Endothelial cell of umbilical vein (primary cell): ENCODE results near the gene SDCCAG8. TPM values are rescaled to one million over a fixed set of nuclear protein-coding genes. Genes with fewer than 3 reads are reported as not detected.

Experiments used
- BruUV-seq: library from RNA; stranded (reverse); fragments of 400-500 nt; replicated peaks from 2 replicates; lab custom pipeline; 2021; lab: Mats Ljungman, UMichigan
- CTCF ChIA-PET: fragments of 300-600, 350-600 bp; sonication (Branson Sonifier 250); formaldehyde crosslinking; loops from one replicate; lab custom pipeline; 2021; ENCODE audit warnings: antibody characterized with exemption, inconsistent platforms; lab: Charles Lee
- POLR2A ChIA-PET: fragments of 300-600, 350-600 bp; sonication (Branson Sonifier 250); formaldehyde crosslinking; loops from one replicate; lab custom pipeline; 2021; ENCODE audit warnings: antibody characterized with exemption, inconsistent platforms; lab: Charles Lee
- DNase-seq: peaks from one replicate; pipeline ENCODE4 v3.0.0-alpha.2; 2011; ENCODE audit warnings: low read depth, low spot score
- FAIRE-seq: peaks from 2 replicates; lab custom pipeline; 2011; peaks lifted over from hg19 to GRCh38; lab: Jason Lieb, UNC
- H2AFZ ChIP-seq: 2 replicates; pipeline ENCODE4 v1.6.0; 2012; ENCODE audit warnings: low read depth, low read length, control low read depth, inconsistent platforms
- H3K27ac ChIP-seq: 2 replicates; pipeline ENCODE4 v1.5.1; 2011; ENCODE audit warnings: low read depth, mild to moderate bottlenecking, control low read depth, low read length, moderate library complexity; ENCODE audit not compliant: insufficient read depth
- H3K27me3 ChIP-seq, 2 experiments: 2 replicates each; pipeline versions ENCODE4 v1.6.0 to v1.6.1; 2011; ENCODE audit warnings: low read length in 2 of 2, mixed read lengths in 1 of 2; ENCODE audit not compliant: control insufficient read depth in 2 of 2, insufficient read depth in 2 of 2
- H3K36me3 ChIP-seq, 2 experiments: 2 replicates in 1 of 2; 3 replicates in 1 of 2; pipeline ENCODE4 v1.5.1; 2011; ENCODE audit warnings: low read length in 2 of 2, mild to moderate bottlenecking in 1 of 2, moderate library complexity in 1 of 2; ENCODE audit not compliant: control insufficient read depth in 2 of 2, insufficient read depth in 2 of 2; ENCODE audit errors: extremely low read depth in 1 of 2
- H3K4me1 ChIP-seq: 3 replicates; pipeline ENCODE4 v1.5.1; 2011; ENCODE audit warnings: mild to moderate bottlenecking, low read length; ENCODE audit not compliant: control insufficient read depth, insufficient read depth; ENCODE audit errors: extremely low read depth
- H3K4me2 ChIP-seq: 2 replicates; pipeline ENCODE4 v1.6.1; 2011; ENCODE audit warnings: low read length, control low read depth, mixed read lengths; ENCODE audit not compliant: insufficient read depth
- H3K4me3 ChIP-seq, 3 experiments: fragments of 200-600 bp in 1 of 3; sonication (generic), shearing (Covaris generic) in 1 of 3; replicated peaks in 1 of 3; 2 replicates each; pipeline ENCODE4 v1.5.1; 2011 to 2016; ENCODE audit warnings: control low read depth in 3 of 3, low read length in 3 of 3, mild to moderate bottlenecking in 2 of 3, inconsistent platforms in 1 of 3, low read depth in 1 of 3, moderate library complexity in 1 of 3; ENCODE audit not compliant: insufficient read depth in 1 of 3
- H3K79me2 ChIP-seq: 2 replicates; pipeline ENCODE4 v1.6.0; 2012; ENCODE audit warnings: low read length, inconsistent platforms; ENCODE audit not compliant: control insufficient read depth, insufficient read depth
- H3K9ac ChIP-seq: replicated peaks from 2 replicates; pipeline ENCODE3; 2011; ENCODE audit warnings: low read length, control low read depth; ENCODE audit not compliant: insufficient read depth; ENCODE audit errors: extremely low read depth
- H3K9me1 ChIP-seq: replicated peaks from 3 replicates; pipeline ENCODE4 v1.6.0; 2011; ENCODE audit warnings: mild to moderate bottlenecking, low read length; ENCODE audit not compliant: control insufficient read depth, insufficient read depth; ENCODE audit errors: extremely low read depth
- H3K9me3 ChIP-seq: replicated peaks from 2 replicates; pipeline ENCODE4 v1.5.1; 2012; ENCODE audit warnings: low read length, inconsistent platforms; ENCODE audit not compliant: control insufficient read depth, insufficient read depth
- H4K20me1 ChIP-seq: replicated peaks from 2 replicates; pipeline ENCODE3; 2011; ENCODE audit warnings: mild to moderate bottlenecking, low read length; ENCODE audit not compliant: control insufficient read depth, insufficient read depth; ENCODE audit errors: extremely low read depth
- CTCF ChIP-seq, 2 donors: IDR thresholded peaks; 1 replicate in 1 of 2; 2 replicates in 1 of 2; pipeline ENCODE4 v1.5.1; 2011; ENCODE audit warnings: low read length in 2 of 2, mild to moderate bottlenecking in 2 of 2, moderate library complexity in 2 of 2, control low read depth in 1 of 2, inconsistent platforms in 1 of 2, low read depth in 1 of 2; ENCODE audit not compliant: insufficient read depth in 1 of 2; ENCODE audit errors: extremely low read depth in 1 of 2
- EZH2 ChIP-seq: IDR thresholded peaks from 2 replicates; pipeline ENCODE4 v1.6.1; 2012; ENCODE audit warnings: borderline replicate concordance, low read depth, mild to moderate bottlenecking, moderate library complexity, low read length, inconsistent platforms; ENCODE audit not compliant: severe bottlenecking
- FOS ChIP-seq: IDR thresholded peaks from 2 replicates; pipeline ENCODE4 v1.6.1; 2011; ENCODE audit warnings: mild to moderate bottlenecking, low read length, moderate library complexity, borderline replicate concordance; ENCODE audit not compliant: insufficient read depth
- GATA2 ChIP-seq: IDR thresholded peaks from 2 replicates; pipeline ENCODE4 v1.7.0; 2011; ENCODE audit warnings: low read depth, mild to moderate bottlenecking, moderate library complexity, mixed read lengths, low read length; ENCODE audit not compliant: insufficient read length, insufficient read depth
- JUN ChIP-seq: IDR thresholded peaks from 2 replicates; pipeline ENCODE4 v1.6.1; 2011; ENCODE audit warnings: borderline replicate concordance, low read depth; ENCODE audit not compliant: insufficient read length, insufficient read depth
- MAX ChIP-seq: IDR thresholded peaks from 2 replicates; pipeline ENCODE4 v1.6.1; 2011; ENCODE audit not compliant: insufficient read depth, insufficient read length
- MYC ChIP-seq: IDR thresholded peaks from one replicate; pipeline ENCODE4 v1.6.1; 2011; ENCODE audit warnings: mild to moderate bottlenecking, low read depth, low read length
- POLR2A ChIP-seq: IDR thresholded peaks from 2 replicates; pipeline ENCODE4 v1.6.1; 2012; ENCODE audit warnings: low read depth, mild to moderate bottlenecking, control low read depth, low read length
- POLR2AphosphoS5 ChIP-seq: IDR thresholded peaks from 2 replicates; pipeline ENCODE4 v1.6.1; 2012; ENCODE audit warnings: low read depth, mild to moderate bottlenecking, control low read depth, low read length, moderate library complexity; ENCODE audit not compliant: insufficient read depth
- dilution Hi-C: fragments of 300-500 bp; cut with MboI; formaldehyde crosslinking; loops from one replicate; pipeline ENCODE4 v1.15.0; 2019; ENCODE audit warnings: low sequenced_read_pairs; ENCODE audit not compliant: extremely low pct_ligation_motif_present
- intact Hi-C: fragments of 100-400 bp; cut with micrococcal nuclease; formaldehyde crosslinking; loops from one replicate; pipeline ENCODE4 v1.10.0; 2022
- polyA plus RNA-seq, 4 experiments: library from polyadenylated mRNA; depleted of rRNA in 3 of 4; stranded (reverse) in 3 of 4; unstranded in 1 of 4; fragments of >200 nt; gene quantifications; 2 replicates each; pipeline versions ENCODE4 v1.2.1 to v1.2.3, GENCODE V29; 2011 to 2012; ENCODE audit warnings: missing spikeins in 1 of 4
- total RNA-seq: library from RNA; stranded (reverse); gene quantifications from 2 replicates; pipeline ENCODE4 v1.2.3, GENCODE V29; 2021

The SDCCAG8 gene
- total and polyA plus RNA-seq, 2 donors (not counting 3 experiments of a cell fraction or from before 2014, with no cell fraction given) = 14.6 to 25.7 TPM

- intact Hi-C loops (no loop called here), dilution Hi-C loops (no loop called here)
- BruUV-seq = no TSS peak
- Histone ChIP-seq H3K4me3 (no peak overlapping the region), H3K4me2 (no peak overlapping the region), H3K9ac (no peak overlapping the region), H3K36me3 (peaks cover 0 to 2% of the 10 kb centered on the region in 2 experiments), H3K9me3 (no peaks in the 10 kb centered on the region), H3K79me2 (peaks cover 14% of the 10 kb centered on the region), H3K27ac (no peak overlapping the region), H4K20me1 (no peaks in the 10 kb centered on the region), H3K4me1 (peaks cover 15% of the 10 kb centered on the region), H2AFZ (no peak overlapping the region), H3K9me1 (no peaks in the 10 kb centered on the region), H3K27me3 (no peaks in the 10 kb centered on the region)
- TF ChIP-seq MYC (no peak), MAX (no peak), CTCF (IDR thresholded peaks at IDR 0.05; ENCODE audit: extremely low read depth in 1 of 2, insufficient read depth in 1 of 2, low read depth in 1 of 2, low read length in 2 of 2) (no peak), GATA2 (no peak), JUN (no peak), POLR2AphosphoS5 (no peak), POLR2A (no peak), FOS (no peak), EZH2 (no peak)
- POLR2A ChIA-PET = interaction anchor here (1.3 kb wide), 1 partner anchor 26 kb away, joined by 3 read pairs; the partner anchor contains the start of genes CEP170 and SDCCAG8
- CTCF ChIA-PET = interaction anchor here (1.4 kb wide), 1 partner anchor 9 kb away, joined by 3 read pairs; no protein-coding TSS in a partner anchor
- no peak for FAIRE-seq
- DNase-seq = no peak
Measured at GRCh38 chr1:243281672-243282071, 25.8 kb downstream of the SDCCAG8 start.
